HepG2 (cell line): ENCODE results near the gene CR2. TPM values are rescaled to one million over a fixed set of nuclear protein-coding genes. Genes with fewer than 3 reads are reported as not detected.

Experiments used
- CENPX ChIP-seq: sonication (generic); formaldehyde crosslinking; IDR thresholded peaks from 2 replicates; pipeline ENCODE4 v1.9.0; 2021; ENCODE audit warnings: mild to moderate bottlenecking, missing genetic modification reagents, moderate library complexity
- HMGXB4 ChIP-seq, 2 experiments: sonication (generic) in 1 of 2; formaldehyde crosslinking in 1 of 2; IDR thresholded peaks; 2 replicates each; pipeline versions ENCODE4 v1.4.0 to v1.6.1; 2018 to 2020; ENCODE audit warnings: missing genetic modification reagents in 2 of 2, borderline replicate concordance in 1 of 2, low read depth in 1 of 2, mild to moderate bottlenecking in 1 of 2, missing biosample characterization in 1 of 2
- PRDM4 ChIP-seq: sonication (generic); formaldehyde crosslinking; IDR thresholded peaks from 2 replicates; pipeline ENCODE4 v1.9.0; 2021; ENCODE audit warnings: missing genetic modification reagents, borderline replicate concordance
- SRSF9 ChIP-seq: fragments of 200-400 bp; formaldehyde crosslinking; IDR thresholded peaks from 2 replicates; pipeline ENCODE4 v1.6.1; 2018; ENCODE audit warnings: borderline replicate concordance, mild to moderate bottlenecking, low read depth, low read length; ENCODE audit not compliant: insufficient read depth, poor library complexity, severe bottlenecking
- ZNF205 ChIP-seq: IDR thresholded peaks from 2 replicates; pipeline ENCODE4 v1.6.1; 2018; ENCODE audit warnings: missing biosample characterization, missing genetic modification reagents
- ZNF484 ChIP-seq: sonication (generic); formaldehyde crosslinking; IDR thresholded peaks from 2 replicates; pipeline ENCODE4 v1.5.1; 2020; ENCODE audit warnings: mild to moderate bottlenecking, low read depth, missing genetic modification reagents, borderline replicate concordance
- ZNF777 ChIP-seq: sonication (generic); formaldehyde crosslinking; IDR thresholded peaks from 2 replicates; pipeline ENCODE4 v1.4.0; 2020; ENCODE audit warnings: missing genetic modification reagents
- polyA plus RNA-seq, 8 experiments: library from polyadenylated mRNA; depleted of rRNA in 3 of 8; stranded (reverse) in 7 of 8; unstranded in 1 of 8; fragments of >200 nt; fragmentation: Illumina TruSeq in 4 of 8; extraction: Trizol in 4 of 8; gene quantifications; 2 replicates each; pipeline versions ENCODE4 v1.2.1 to v1.2.3, GENCODE V29; 2011 to 2016; ENCODE audit warnings: low read depth in 4 of 8, missing spikeins in 1 of 8, mixed read lengths in 1 of 8; ENCODE audit not compliant: insufficient read depth in 1 of 8
- total RNA-seq, 5 experiments: library from RNA; depleted of rRNA; stranded (reverse); fragments of >200 nt; fragmentation: Illumina TruSeq; extraction: Trizol; gene quantifications; 2 replicates each; pipeline ENCODE4 v1.2.3, GENCODE V29; 2016; ENCODE audit warnings: low read depth in 1 of 5
- TF ChIP-seq, protein P1 (sequence below): sonication (generic); formaldehyde crosslinking; IDR thresholded peaks from 2 replicates; pipeline ENCODE4 v1.4.0; 2020; ENCODE audit warnings: missing genetic modification reagents, borderline replicate concordance

Gene CR2
- total and polyA plus RNA-seq, 2 of the 13 experiments (the other 11 are each of a cell fraction or from before 2014, with no cell fraction given): not detected

GRCh38 chr1:207424570-207425131, 29.5 kb upstream of the CR2 start (continued):
- TF ChIP-seq PRDM4 (CRISPR knock-in tag): no peak
- TF ChIP-seq ZNF205: no peak
- TF ChIP-seq ZNF484 (CRISPR knock-in tag): no peak
- TF ChIP-seq, protein P1, sequence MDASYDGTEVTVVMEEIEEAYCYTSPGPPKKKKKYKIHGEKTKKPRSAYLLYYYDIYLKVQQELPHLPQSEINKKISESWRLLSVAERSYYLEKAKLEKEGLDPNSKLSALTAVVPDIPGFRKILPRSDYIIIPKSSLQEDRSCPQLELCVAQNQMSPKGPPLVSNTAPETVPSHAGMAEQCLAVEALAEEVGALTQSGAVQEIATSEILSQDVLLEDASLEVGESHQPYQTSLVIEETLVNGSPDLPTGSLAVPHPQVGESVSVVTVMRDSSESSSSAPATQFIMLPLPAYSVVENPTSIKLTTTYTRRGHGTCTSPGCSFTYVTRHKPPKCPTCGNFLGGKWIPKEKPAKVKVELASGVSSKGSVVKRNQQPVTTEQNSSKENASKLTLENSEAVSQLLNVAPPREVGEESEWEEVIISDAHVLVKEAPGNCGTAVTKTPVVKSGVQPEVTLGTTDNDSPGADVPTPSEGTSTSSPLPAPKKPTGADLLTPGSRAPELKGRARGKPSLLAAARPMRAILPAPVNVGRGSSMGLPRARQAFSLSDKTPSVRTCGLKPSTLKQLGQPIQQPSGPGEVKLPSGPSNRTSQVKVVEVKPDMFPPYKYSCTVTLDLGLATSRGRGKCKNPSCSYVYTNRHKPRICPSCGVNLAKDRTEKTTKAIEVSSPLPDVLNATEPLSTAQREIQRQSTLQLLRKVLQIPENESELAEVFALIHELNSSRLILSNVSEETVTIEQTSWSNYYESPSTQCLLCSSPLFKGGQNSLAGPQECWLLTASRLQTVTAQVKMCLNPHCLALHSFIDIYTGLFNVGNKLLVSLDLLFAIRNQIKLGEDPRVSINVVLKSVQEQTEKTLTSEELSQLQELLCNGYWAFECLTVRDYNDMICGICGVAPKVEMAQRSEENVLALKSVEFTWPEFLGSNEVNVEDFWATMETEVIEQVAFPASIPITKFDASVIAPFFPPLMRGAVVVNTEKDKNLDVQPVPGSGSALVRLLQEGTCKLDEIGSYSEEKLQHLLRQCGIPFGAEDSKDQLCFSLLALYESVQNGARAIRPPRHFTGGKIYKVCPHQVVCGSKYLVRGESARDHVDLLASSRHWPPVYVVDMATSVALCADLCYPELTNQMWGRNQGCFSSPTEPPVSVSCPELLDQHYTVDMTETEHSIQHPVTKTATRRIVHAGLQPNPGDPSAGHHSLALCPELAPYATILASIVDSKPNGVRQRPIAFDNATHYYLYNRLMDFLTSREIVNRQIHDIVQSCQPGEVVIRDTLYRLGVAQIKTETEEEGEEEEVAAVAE: no peak
- TF ChIP-seq HMGXB4 (CRISPR knock-in tag; IDR thresholded peaks at IDR 0.05; ENCODE audit: borderline replicate concordance in 1 of 2, low read depth in 1 of 2): no peak
- TF ChIP-seq SRSF9: no peak
- no peak for TF ChIP-seq CENPX (CRISPR knock-in tag)
- no peak for TF ChIP-seq ZNF777 (CRISPR knock-in tag)
- TF ChIP-seq, all 625 proteins: peak for 0
